ENCODE results near the gene DPYSL3.
A peak's percentile ranks its signal among the peaks of the same experiment; 100 is the strongest.

DNA sequence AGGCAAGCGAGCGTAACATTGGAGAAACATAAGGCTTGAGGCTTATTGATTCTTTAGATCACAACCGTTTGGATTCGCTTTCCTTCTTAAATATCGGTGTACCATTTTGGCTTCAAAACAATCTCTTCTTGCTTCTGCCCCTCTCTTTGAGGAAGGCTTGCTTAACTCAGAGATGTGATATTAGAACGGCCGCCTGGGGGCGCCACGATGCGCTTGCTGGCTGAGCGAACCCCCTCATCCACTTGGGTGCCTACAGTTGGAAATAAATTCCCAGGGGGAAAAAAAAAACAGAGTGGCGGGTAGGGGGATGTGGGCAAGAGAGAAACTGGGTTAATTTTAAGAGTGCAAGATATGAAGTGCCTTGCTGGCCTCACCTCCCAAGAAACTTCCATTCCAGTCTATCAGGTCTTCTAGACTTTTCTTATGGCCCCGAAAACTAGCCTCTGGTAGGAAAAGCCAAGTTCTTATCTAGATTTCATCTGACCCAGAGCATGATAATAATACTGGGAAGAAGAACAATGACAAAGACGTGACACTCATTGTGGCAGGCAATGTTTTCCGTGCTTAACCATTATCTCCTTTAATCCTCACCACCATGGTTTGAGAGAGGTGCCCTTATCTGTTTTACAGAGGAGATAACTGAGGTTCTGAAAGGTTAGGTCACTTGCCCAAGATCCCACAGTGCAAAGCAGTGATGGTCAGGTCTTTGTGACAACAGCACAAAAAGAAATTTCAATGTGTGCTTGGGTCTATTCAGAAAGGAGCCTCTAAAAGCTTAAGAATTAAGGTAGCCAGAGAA is 115.8 kb downstream of the DPYSL3 start:
- TF ChIP-seq, protein P1, sequence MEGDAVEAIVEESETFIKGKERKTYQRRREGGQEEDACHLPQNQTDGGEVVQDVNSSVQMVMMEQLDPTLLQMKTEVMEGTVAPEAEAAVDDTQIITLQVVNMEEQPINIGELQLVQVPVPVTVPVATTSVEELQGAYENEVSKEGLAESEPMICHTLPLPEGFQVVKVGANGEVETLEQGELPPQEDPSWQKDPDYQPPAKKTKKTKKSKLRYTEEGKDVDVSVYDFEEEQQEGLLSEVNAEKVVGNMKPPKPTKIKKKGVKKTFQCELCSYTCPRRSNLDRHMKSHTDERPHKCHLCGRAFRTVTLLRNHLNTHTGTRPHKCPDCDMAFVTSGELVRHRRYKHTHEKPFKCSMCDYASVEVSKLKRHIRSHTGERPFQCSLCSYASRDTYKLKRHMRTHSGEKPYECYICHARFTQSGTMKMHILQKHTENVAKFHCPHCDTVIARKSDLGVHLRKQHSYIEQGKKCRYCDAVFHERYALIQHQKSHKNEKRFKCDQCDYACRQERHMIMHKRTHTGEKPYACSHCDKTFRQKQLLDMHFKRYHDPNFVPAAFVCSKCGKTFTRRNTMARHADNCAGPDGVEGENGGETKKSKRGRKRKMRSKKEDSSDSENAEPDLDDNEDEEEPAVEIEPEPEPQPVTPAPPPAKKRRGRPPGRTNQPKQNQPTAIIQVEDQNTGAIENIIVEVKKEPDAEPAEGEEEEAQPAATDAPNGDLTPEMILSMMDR (IDR thresholded peaks at IDR 0.05), result peak in 1 of 5 experiments; percentile 12
- TF ChIP-seq POLR2A (IDR thresholded peaks at IDR 0.05) (no peak), EP300 (IDR thresholded peaks at IDR 0.05; ENCODE audit: low read depth) (no peak)

All from transverse colon (tissue), 3 donors.